SK-N-SH (cell line): Measurements from ENCODE around the gene DNAJC17. TPM values are rescaled to one million over a fixed set of nuclear protein-coding genes. Genes with fewer than 3 reads are reported as not detected.
A peak's percentile ranks its signal among the peaks of the same experiment; 100 is the strongest.

Experiments used
- CTCF ChIA-PET: fragments of 300-600, 350-600 bp; formaldehyde crosslinking; extraction: SDS; loops from one replicate; lab custom pipeline; 2021; lab: Yijun Ruan, JAX
- POLR2A ChIA-PET: fragments of 350-600 bp; sonication (Branson Sonifier 250); formaldehyde crosslinking; extraction: SDS; loops from one replicate; lab custom pipeline; 2020; ENCODE audit warnings: antibody characterized with exemption, inconsistent platforms; lab: Yijun Ruan, JAX
- DNase-seq: peaks from one replicate; pipeline ENCODE4 v3.0.0; 2012
- H2AFZ ChIP-seq: fragments of 200-600 bp; sonication (generic); 2 replicates; pipeline ENCODE4 v1.8.1; 2016; ENCODE audit warnings: antibody characterized with exemption, mild to moderate bottlenecking, low read depth
- H3F3A ChIP-seq: fragments of 200-600 bp; sonication (generic); replicated peaks from 2 replicates; pipeline ENCODE3; 2016; ENCODE audit warnings: antibody characterized with exemption, mild to moderate bottlenecking; ENCODE audit not compliant: insufficient read depth
- H3K27ac ChIP-seq, 2 experiments: fragments of 200-500 bp in 1 of 2; fragments of 200-600 bp in 1 of 2; sonication (Bioruptor generic) in 1 of 2; sonication (generic), shearing (Covaris generic) in 1 of 2; 2 replicates each; pipeline versions ENCODE4 v1.5.1 to v1.6.1; 2014 to 2016; ENCODE audit warnings: low read depth in 2 of 2, inconsistent platforms in 1 of 2, low read length in 1 of 2, mild to moderate bottlenecking in 1 of 2, mixed read lengths in 1 of 2
- H3K27me3 ChIP-seq: fragments of 200-600 bp; sonication (generic), shearing (Covaris generic); 2 replicates; pipeline ENCODE4 v1.6.1; 2016; ENCODE audit warnings: mixed run types; ENCODE audit not compliant: insufficient read depth
- H3K36me3 ChIP-seq, 2 experiments: fragments of 200-500 bp in 1 of 2; fragments of 200-600 bp in 1 of 2; sonication (Bioruptor generic) in 1 of 2; sonication (generic) in 1 of 2; replicated peaks in 1 of 2; 2 replicates each; pipeline versions ENCODE3 to v1.5.1; 2014 to 2016; ENCODE audit warnings: low read length in 1 of 2, mild to moderate bottlenecking in 1 of 2; ENCODE audit not compliant: insufficient read depth in 2 of 2, control insufficient read depth in 1 of 2
- H3K4me1 ChIP-seq, 2 experiments: fragments of 200-500 bp in 1 of 2; fragments of 200-600 bp in 1 of 2; sonication (Bioruptor generic) in 1 of 2; sonication (generic), shearing (Covaris generic) in 1 of 2; 2 replicates each; pipeline versions ENCODE4 v1.5.1 to v1.6.1; 2014 to 2016; ENCODE audit warnings: low read depth in 1 of 2, low read length in 1 of 2, mixed run types in 1 of 2; ENCODE audit not compliant: insufficient read depth in 2 of 2, control insufficient read depth in 1 of 2
- H3K4me2 ChIP-seq: fragments of 200-600 bp; sonication (generic), shearing (Covaris generic); 2 replicates; pipeline ENCODE4 v1.6.1; 2017; ENCODE audit warnings: mixed run types
- H3K4me3 ChIP-seq, 2 experiments: fragments of 200-500 bp in 1 of 2; fragments of 200-600 bp in 1 of 2; sonication (Bioruptor generic) in 1 of 2; sonication (generic), shearing (Covaris generic) in 1 of 2; 2 replicates each; pipeline versions ENCODE4 v1.5.1 to v1.8.1; 2014 to 2016; ENCODE audit warnings: low read depth in 2 of 2, inconsistent platforms in 1 of 2, low read length in 1 of 2, mild to moderate bottlenecking in 1 of 2, mixed read lengths in 1 of 2, moderate library complexity in 1 of 2
- H3K79me2 ChIP-seq: fragments of 200-600 bp; sonication (generic); 2 replicates; pipeline ENCODE4 v1.8.1; 2017; ENCODE audit warnings: mild to moderate bottlenecking; ENCODE audit not compliant: insufficient read depth
- H3K9ac ChIP-seq: fragments of 200-600 bp; sonication (generic); 2 replicates; pipeline ENCODE4 v1.6.1; 2017; ENCODE audit warnings: mixed run types
- H3K9me2 ChIP-seq: fragments of 200-600 bp; sonication (generic); 2 replicates; pipeline ENCODE4 v1.6.1; 2017; ENCODE audit warnings: mixed run types
- H3K9me3 ChIP-seq: fragments of 200-600 bp; sonication (generic); 2 replicates; pipeline ENCODE4 v1.6.1; 2017; ENCODE audit warnings: mixed run types, mild to moderate bottlenecking, moderate library complexity
- H4K20me1 ChIP-seq: fragments of 200-600 bp; sonication (generic); 2 replicates; pipeline ENCODE4 v1.6.1; 2017; ENCODE audit warnings: mild to moderate bottlenecking, mixed run types; ENCODE audit not compliant: insufficient read depth
- CHD2 ChIP-seq: fragments of 150-350 bp; IDR thresholded peaks from 2 replicates; pipeline ENCODE4 v1.6.1; 2018; ENCODE audit warnings: low read length; ENCODE audit not compliant: partially characterized antibody
- FOXM1 ChIP-seq: IDR thresholded peaks from 2 replicates; pipeline ENCODE4 v1.4.0; 2012; ENCODE audit warnings: low read depth, mild to moderate bottlenecking
- GABPA ChIP-seq: IDR thresholded peaks from 2 replicates; pipeline ENCODE4 v1.4.0; 2012; ENCODE audit warnings: low read depth, mild to moderate bottlenecking
- GATA2 ChIP-seq: sonication (generic); formaldehyde crosslinking; IDR thresholded peaks from 2 replicates; pipeline ENCODE4 v1.5.0; 2020; ENCODE audit warnings: mild to moderate bottlenecking, missing genetic modification reagents
- POLR2AphosphoS5 ChIP-seq: IDR thresholded peaks from 2 replicates; pipeline ENCODE4 v1.6.1; 2012; ENCODE audit warnings: low read depth, low read length
- RCOR1 ChIP-seq: fragments of 150-350 bp; IDR thresholded peaks from 2 replicates; pipeline ENCODE4 v1.6.1; 2017; ENCODE audit warnings: antibody characterized with exemption, low read length
- SMC3 ChIP-seq: IDR thresholded peaks from 2 replicates; pipeline ENCODE4 v1.6.1; 2012; ENCODE audit warnings: low read depth, low read length, improper control_type of control experiment
- TAF1 ChIP-seq: IDR thresholded peaks from 2 replicates; pipeline ENCODE4 v1.6.1; 2012; ENCODE audit warnings: low read depth, mild to moderate bottlenecking, low read length, moderate library complexity, borderline replicate concordance
- TCF12 ChIP-seq: IDR thresholded peaks from 2 replicates; pipeline ENCODE4 v1.4.0; 2012
- TEAD4 ChIP-seq: IDR thresholded peaks from 2 replicates; pipeline ENCODE4 v1.4.0; 2012; ENCODE audit warnings: mild to moderate bottlenecking, borderline replicate concordance; ENCODE audit not compliant: insufficient read depth
- YY1 ChIP-seq: IDR thresholded peaks from 2 replicates; pipeline ENCODE4 v1.4.0; 2012; ENCODE audit warnings: low read depth, mild to moderate bottlenecking
- WGBS: methylation state at CpG from one replicate; pipeline ENCODE4 v1.1.6; 2017; ENCODE audit warnings: low lambda C conversion rate; 5-methylcytosine and 5-hydroxymethylcytosine counted together
- polyA plus RNA-seq, 3 experiments: library from polyadenylated mRNA; depleted of rRNA; stranded (reverse); fragments of >200 nt; gene quantifications; 2 replicates each; pipeline ENCODE4 v1.2.3, GENCODE V29; 2012
- TF ChIP-seq, protein P1 (sequence below): IDR thresholded peaks from 2 replicates; pipeline ENCODE4; 2012
- TF ChIP-seq, protein P2 (sequence below): IDR thresholded peaks from 2 replicates; pipeline ENCODE4 v1.4.0; 2012; ENCODE audit warnings: low read depth
- TF ChIP-seq, protein P3 (sequence below): fragments of 150-350 bp; IDR thresholded peaks from 2 replicates; pipeline ENCODE4 v1.6.1; 2016; ENCODE audit warnings: mild to moderate bottlenecking, low read depth, low read length
- TF ChIP-seq, protein P4 (sequence below): fragments of 200-600 bp; sonication (generic); IDR thresholded peaks from 2 replicates; pipeline ENCODE4 v1.6.1; 2017; ENCODE audit warnings: antibody characterized with exemption, mild to moderate bottlenecking, moderate library complexity

Gene DNAJC17
- polyA plus RNA-seq, 1 of the 3 experiments (the other 2 are of a cell fraction): 61.6 TPM

DNA sequence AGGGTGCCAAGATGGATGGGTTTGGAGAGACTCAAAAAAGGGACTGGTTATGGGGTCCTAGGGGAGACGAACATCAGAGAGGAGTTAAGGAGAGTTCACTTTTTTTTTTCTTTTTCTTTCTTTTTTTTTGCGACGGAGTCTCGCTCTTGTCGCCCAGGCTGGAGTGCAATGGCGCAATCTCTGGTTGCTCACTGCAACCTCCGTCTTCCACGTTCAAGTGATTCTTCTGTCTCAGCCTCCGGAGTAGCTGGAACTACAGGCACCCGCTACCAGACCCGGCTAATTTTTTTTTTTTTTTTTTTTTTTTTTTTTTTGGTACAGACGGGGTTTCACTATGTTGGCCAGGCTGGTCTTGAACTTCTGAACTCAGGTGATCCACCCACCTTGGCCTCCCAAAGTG, 37.8 kb upstream of the DNAJC17 start (continued):
- TF ChIP-seq, protein P1, sequence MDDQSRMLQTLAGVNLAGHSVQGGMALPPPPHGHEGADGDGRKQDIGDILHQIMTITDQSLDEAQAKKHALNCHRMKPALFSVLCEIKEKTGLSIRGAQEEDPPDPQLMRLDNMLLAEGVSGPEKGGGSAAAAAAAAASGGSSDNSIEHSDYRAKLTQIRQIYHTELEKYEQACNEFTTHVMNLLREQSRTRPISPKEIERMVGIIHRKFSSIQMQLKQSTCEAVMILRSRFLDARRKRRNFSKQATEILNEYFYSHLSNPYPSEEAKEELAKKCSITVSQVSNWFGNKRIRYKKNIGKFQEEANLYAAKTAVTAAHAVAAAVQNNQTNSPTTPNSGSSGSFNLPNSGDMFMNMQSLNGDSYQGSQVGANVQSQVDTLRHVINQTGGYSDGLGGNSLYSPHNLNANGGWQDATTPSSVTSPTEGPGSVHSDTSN: no peak
- no peak for TF ChIP-seq SMC3

DNA sequence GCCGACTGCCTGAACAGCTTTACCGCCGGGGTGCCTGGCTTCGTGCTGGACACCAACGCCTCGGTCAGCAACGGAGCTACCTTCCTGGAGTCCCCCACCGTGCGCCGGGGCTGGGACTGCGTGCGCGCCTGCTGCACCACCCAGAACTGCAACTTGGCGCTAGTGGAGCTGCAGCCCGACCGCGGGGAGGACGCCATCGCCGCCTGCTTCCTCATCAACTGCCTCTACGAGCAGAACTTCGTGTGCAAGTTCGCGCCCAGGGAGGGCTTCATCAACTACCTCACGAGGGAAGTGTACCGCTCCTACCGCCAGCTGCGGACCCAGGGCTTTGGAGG, 37.4 kb upstream of the DNAJC17 start:
- Histone ChIP-seq H3K36me3 (no peaks in the 10 kb centered on the region), H3K9me3 (no peaks in the 10 kb centered on the region), H2AFZ (peak overlapping the region; percentile 40; the same call in 1 of the 2 replicates), H3K4me3 (peak overlapping the region in 1 of 2 experiments; percentile 44; a peak in 2 of 4 replicates), H3K4me2 (peak overlapping the region; percentile 65; the same call in 1 of the 2 replicates), H4K20me1 (no peaks in the 10 kb centered on the region), H3K9me2 (no peaks in the 10 kb centered on the region), H3K27ac (no peak overlapping the region), H3K79me2 (no peaks in the 10 kb centered on the region), H3K27me3 (peaks cover 9% of the 10 kb centered on the region; the same call in 1 of the 2 replicates), H3K4me1 (peaks cover 0 to 17% of the 10 kb centered on the region in 2 experiments; a peak in 1 of 4 replicates), H3K9ac (no peak overlapping the region), H3F3A (peaks cover 3% of the 10 kb centered on the region)
- WGBS: 33% methylated on average over 14 of the region's 28 CpGs
- CTCF ChIA-PET: interaction anchor here (0.8 to 8.5 kb wide), 6 partner anchors 13 to 98 kb away, joined by 3 to 120 read pairs (median 8); partner anchors contain the start of genes RHOV and VPS18
- TF ChIP-seq RCOR1: no peak
- TF ChIP-seq, protein P1: no peak
- no peak for TF ChIP-seq GATA2
- no peak for TF ChIP-seq TEAD4
- TF ChIP-seq GABPA: no peak
- TF ChIP-seq SMC3: no peak
- TF ChIP-seq FOXM1: no peak
- TF ChIP-seq POLR2AphosphoS5: no peak
- TF ChIP-seq, protein P2, sequence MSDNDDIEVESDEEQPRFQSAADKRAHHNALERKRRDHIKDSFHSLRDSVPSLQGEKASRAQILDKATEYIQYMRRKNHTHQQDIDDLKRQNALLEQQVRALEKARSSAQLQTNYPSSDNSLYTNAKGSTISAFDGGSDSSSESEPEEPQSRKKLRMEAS: no peak
- TF ChIP-seq, protein P3, sequence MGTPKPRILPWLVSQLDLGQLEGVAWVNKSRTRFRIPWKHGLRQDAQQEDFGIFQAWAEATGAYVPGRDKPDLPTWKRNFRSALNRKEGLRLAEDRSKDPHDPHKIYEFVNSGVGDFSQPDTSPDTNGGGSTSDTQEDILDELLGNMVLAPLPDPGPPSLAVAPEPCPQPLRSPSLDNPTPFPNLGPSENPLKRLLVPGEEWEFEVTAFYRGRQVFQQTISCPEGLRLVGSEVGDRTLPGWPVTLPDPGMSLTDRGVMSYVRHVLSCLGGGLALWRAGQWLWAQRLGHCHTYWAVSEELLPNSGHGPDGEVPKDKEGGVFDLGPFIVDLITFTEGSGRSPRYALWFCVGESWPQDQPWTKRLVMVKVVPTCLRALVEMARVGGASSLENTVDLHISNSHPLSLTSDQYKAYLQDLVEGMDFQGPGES: no peak
- no peak for TF ChIP-seq TAF1
- TF ChIP-seq CHD2: no peak
- TF ChIP-seq YY1: no peak
- no peak for TF ChIP-seq TCF12
- TF ChIP-seq, protein P4, sequence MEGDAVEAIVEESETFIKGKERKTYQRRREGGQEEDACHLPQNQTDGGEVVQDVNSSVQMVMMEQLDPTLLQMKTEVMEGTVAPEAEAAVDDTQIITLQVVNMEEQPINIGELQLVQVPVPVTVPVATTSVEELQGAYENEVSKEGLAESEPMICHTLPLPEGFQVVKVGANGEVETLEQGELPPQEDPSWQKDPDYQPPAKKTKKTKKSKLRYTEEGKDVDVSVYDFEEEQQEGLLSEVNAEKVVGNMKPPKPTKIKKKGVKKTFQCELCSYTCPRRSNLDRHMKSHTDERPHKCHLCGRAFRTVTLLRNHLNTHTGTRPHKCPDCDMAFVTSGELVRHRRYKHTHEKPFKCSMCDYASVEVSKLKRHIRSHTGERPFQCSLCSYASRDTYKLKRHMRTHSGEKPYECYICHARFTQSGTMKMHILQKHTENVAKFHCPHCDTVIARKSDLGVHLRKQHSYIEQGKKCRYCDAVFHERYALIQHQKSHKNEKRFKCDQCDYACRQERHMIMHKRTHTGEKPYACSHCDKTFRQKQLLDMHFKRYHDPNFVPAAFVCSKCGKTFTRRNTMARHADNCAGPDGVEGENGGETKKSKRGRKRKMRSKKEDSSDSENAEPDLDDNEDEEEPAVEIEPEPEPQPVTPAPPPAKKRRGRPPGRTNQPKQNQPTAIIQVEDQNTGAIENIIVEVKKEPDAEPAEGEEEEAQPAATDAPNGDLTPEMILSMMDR: no peak
- DNase-seq: no peak
- POLR2A ChIA-PET: no interaction called here
